GM10847 (cell line): ENCODE results near the gene CRACR2B.

Experiments used
- POLR2A ChIP-seq: IDR thresholded peaks from 2 replicates; pipeline ENCODE4 v1.6.1; 2011; ENCODE audit not compliant: insufficient read length; ENCODE audit errors: extremely low read depth

Gene CRACR2B

GRCh38 chr11:846496-847098, 18.9 kb downstream of the CRACR2B start:
- no peak for TF ChIP-seq POLR2A

GRCh38 chr11:847876-848275, 20.2 kb downstream of the CRACR2B start:
- no peak for TF ChIP-seq POLR2A

GRCh38 chr11:848380-848931, 20.7 kb downstream of the CRACR2B start:
- TF ChIP-seq POLR2A, result no peak

- TF ChIP-seq POLR2A, result no peak
Measured at GRCh38 chr11:849104-849824, 21.5 kb downstream of the CRACR2B start.

GRCh38 chr11:849951-850774, 22.4 kb downstream of the CRACR2B start:
- TF ChIP-seq POLR2A, result no peak

- no peak for TF ChIP-seq POLR2A
Measured at GRCh38 chr11:850775-851763, 23.4 kb downstream of the CRACR2B start.

GRCh38 chr11:852762-853161, 25.0 kb downstream of the CRACR2B start:
- TF ChIP-seq POLR2A, result no peak

GRCh38 chr11:853682-854448, 26.1 kb downstream of the CRACR2B start:
- no peak for TF ChIP-seq POLR2A

GRCh38 chr11:854601-855329, 27.0 kb downstream of the CRACR2B start:
- TF ChIP-seq POLR2A, result no peak

GRCh38 chr11:855330-855674, 27.6 kb downstream of the CRACR2B start:
- no peak for TF ChIP-seq POLR2A

GRCh38 chr11:855796-856195, 28.1 kb downstream of the CRACR2B start:
- TF ChIP-seq POLR2A, result no peak

- no peak for TF ChIP-seq POLR2A
Measured at GRCh38 chr11:856397-856796, 28.7 kb downstream of the CRACR2B start.

- no peak for TF ChIP-seq POLR2A
Measured at GRCh38 chr11:858053-858761, 30.5 kb downstream of the CRACR2B start.
